ENCODE measurements around the gene ALPL.

Gene ALPL

GRCh38 chr1:21534674-21535378 is 25.6 kb downstream of the ALPL start:
- Histone ChIP-seq H3K9ac (ENCODE audit: low read depth, low read length) (no peak overlapping the region), H3K27me3 (ENCODE audit: control insufficient read depth, insufficient read depth, low read length) (no peaks in the 10 kb centered on the region), H3K4me1 (ENCODE audit: control insufficient read depth, insufficient read depth, low read length) (peaks cover 10% of the 10 kb centered on the region), H3K4me2 (ENCODE audit: low read length) (no peak overlapping the region), H3K4me3 (ENCODE audit: low read length) (no peak overlapping the region), H3K36me3 (ENCODE audit: insufficient read depth, low read length) (no peaks in the 10 kb centered on the region), H3K9me3 (replicated peaks; ENCODE audit: low read length) (no peaks in the 10 kb centered on the region)

- H3K9ac ChIP-seq (ENCODE audit: low read depth, low read length) = no peak overlapping the region
- H3K4me1 ChIP-seq (ENCODE audit: control insufficient read depth, insufficient read depth, low read length) = peaks cover 14% of the 10 kb centered on the region
- no peak overlapping the region for H3K4me2 ChIP-seq (ENCODE audit: low read length)
- no peaks in the 10 kb centered on the region for H3K36me3 ChIP-seq (ENCODE audit: insufficient read depth, low read length)
- no peaks in the 10 kb centered on the region for H3K9me3 ChIP-seq (replicated peaks; ENCODE audit: low read length)
- no peak overlapping the region for H3K4me3 ChIP-seq (ENCODE audit: low read length)
- no peaks in the 10 kb centered on the region for H3K27me3 ChIP-seq (ENCODE audit: control insufficient read depth, insufficient read depth, low read length)
These were observed 27.0 kb downstream of the ALPL start for GRCh38 chr1:21536218-21536617.

- H3K9ac ChIP-seq (ENCODE audit: low read depth, low read length) = no peak overlapping the region
- H3K4me3 ChIP-seq (ENCODE audit: low read length) = no peak overlapping the region
These were observed 28.3 kb downstream of the ALPL start for GRCh38 chr1:21537511-21537931.

GRCh38 chr1:21537932-21538630 is 28.9 kb downstream of the ALPL start:
- Histone ChIP-seq H3K4me3 (ENCODE audit: low read length) (no peak overlapping the region), H3K9me3 (replicated peaks; ENCODE audit: low read length) (no peaks in the 10 kb centered on the region), H3K27me3 (ENCODE audit: control insufficient read depth, insufficient read depth, low read length) (no peaks in the 10 kb centered on the region)

More at GRCh38 chr1:21537511-21537931, 28.3 kb downstream of the ALPL start:
- no peak overlapping the region for H3K4me2 ChIP-seq (ENCODE audit: low read length)
- no peaks in the 10 kb centered on the region for H3K36me3 ChIP-seq (ENCODE audit: insufficient read depth, low read length)
- no peaks in the 10 kb centered on the region for H3K9me3 ChIP-seq (replicated peaks; ENCODE audit: low read length)
- no peaks in the 10 kb centered on the region for H3K27me3 ChIP-seq (ENCODE audit: control insufficient read depth, insufficient read depth, low read length)
- H3K4me1 ChIP-seq (ENCODE audit: control insufficient read depth, insufficient read depth, low read length) = peaks cover 27% of the 10 kb centered on the region

DNA sequence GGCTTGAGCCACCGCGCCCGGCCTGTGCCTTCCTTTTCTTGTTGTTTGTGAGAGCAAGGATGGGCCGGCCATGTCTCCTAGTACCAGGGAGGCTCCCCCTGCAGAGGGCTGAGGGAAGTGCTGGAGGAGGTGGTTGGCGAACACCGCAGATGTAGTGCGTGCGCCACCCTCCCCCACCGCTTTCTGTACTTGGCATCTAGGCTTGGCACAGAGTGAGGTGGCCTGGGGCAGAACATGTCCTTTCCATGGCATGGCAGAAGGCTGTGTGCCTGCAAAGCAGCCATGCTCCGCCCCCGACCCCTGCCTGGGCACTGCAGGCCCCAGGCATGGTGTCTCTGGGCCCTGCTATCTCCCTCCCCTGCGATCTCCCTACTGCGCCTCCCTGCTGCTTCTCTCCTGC is 30.7 kb downstream of the ALPL start:
- no peaks in the 10 kb centered on the region for H3K36me3 ChIP-seq (ENCODE audit: insufficient read depth, low read length)
- peaks cover 29% of the 10 kb centered on the region for H3K4me1 ChIP-seq (ENCODE audit: control insufficient read depth, insufficient read depth, low read length)
- no peaks in the 10 kb centered on the region for H3K27me3 ChIP-seq (ENCODE audit: control insufficient read depth, insufficient read depth, low read length)
- H3K4me3 ChIP-seq (ENCODE audit: low read length) = no peak overlapping the region
- H3K4me2 ChIP-seq (ENCODE audit: low read length) = no peak overlapping the region
- no peak overlapping the region for H3K9ac ChIP-seq (ENCODE audit: low read depth, low read length)
- no peaks in the 10 kb centered on the region for H3K9me3 ChIP-seq (replicated peaks; ENCODE audit: low read length)

More at GRCh38 chr1:21537932-21538630, 28.9 kb downstream of the ALPL start:
- peaks cover 29% of the 10 kb centered on the region for H3K4me1 ChIP-seq (ENCODE audit: control insufficient read depth, insufficient read depth, low read length)
- no peak overlapping the region for H3K9ac ChIP-seq (ENCODE audit: low read depth, low read length)
- no peaks in the 10 kb centered on the region for H3K36me3 ChIP-seq (ENCODE audit: insufficient read depth, low read length)
- no peak overlapping the region for H3K4me2 ChIP-seq (ENCODE audit: low read length)

DNA sequence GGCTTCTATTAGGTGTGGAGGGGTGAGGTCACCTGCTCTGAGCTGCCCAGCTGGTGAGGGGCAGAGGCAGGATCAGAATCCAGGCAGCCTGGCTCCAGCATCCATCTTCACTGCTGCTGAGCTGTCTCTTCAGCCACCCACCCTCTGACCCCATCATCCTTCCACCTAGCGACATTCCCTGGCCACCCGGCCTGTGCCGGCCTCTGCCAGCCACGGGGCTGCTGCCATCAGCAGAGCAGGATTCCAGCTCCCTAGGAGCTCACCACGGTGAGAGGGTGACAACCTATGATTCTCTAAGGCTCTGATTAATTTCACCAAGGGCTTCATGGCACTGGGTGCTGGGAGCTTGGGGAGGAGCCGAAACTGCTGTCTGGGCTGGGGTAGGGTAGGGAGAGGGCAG is 32.1 kb downstream of the ALPL start:
- H3K4me3 ChIP-seq (ENCODE audit: low read length) = no peak overlapping the region
- no peaks in the 10 kb centered on the region for H3K9me3 ChIP-seq (replicated peaks; ENCODE audit: low read length)
- H3K27me3 ChIP-seq (ENCODE audit: control insufficient read depth, insufficient read depth, low read length) = no peaks in the 10 kb centered on the region
- H3K9ac ChIP-seq (ENCODE audit: low read depth, low read length) = peak overlapping the region; percentile 10
- H3K36me3 ChIP-seq (ENCODE audit: insufficient read depth, low read length) = no peaks in the 10 kb centered on the region
- H3K4me2 ChIP-seq (ENCODE audit: low read length) = no peak overlapping the region
- H3K4me1 ChIP-seq (ENCODE audit: control insufficient read depth, insufficient read depth, low read length) = peaks cover 29% of the 10 kb centered on the region

- H3K9me3 ChIP-seq (replicated peaks; ENCODE audit: low read length) = no peaks in the 10 kb centered on the region
- H3K4me2 ChIP-seq (ENCODE audit: low read length) = no peak overlapping the region
- H3K36me3 ChIP-seq (ENCODE audit: insufficient read depth, low read length) = no peaks in the 10 kb centered on the region
- no peak overlapping the region for H3K4me3 ChIP-seq (ENCODE audit: low read length)
- H3K27me3 ChIP-seq (ENCODE audit: control insufficient read depth, insufficient read depth, low read length) = no peaks in the 10 kb centered on the region
- peaks cover 29% of the 10 kb centered on the region for H3K4me1 ChIP-seq (ENCODE audit: control insufficient read depth, insufficient read depth, low read length)
- H3K9ac ChIP-seq (ENCODE audit: low read depth, low read length) = peak overlapping the region; percentile 52
These were observed 32.6 kb downstream of the ALPL start for GRCh38 chr1:21541835-21542234.

- Histone ChIP-seq H3K9ac (ENCODE audit: low read depth, low read length) (no peak overlapping the region), H3K27me3 (ENCODE audit: control insufficient read depth, insufficient read depth, low read length) (no peaks in the 10 kb centered on the region), H3K4me1 (ENCODE audit: control insufficient read depth, insufficient read depth, low read length) (peaks cover 19% of the 10 kb centered on the region)
These were observed 34.4 kb downstream of the ALPL start for GRCh38 chr1:21543598-21543997.

DNA sequence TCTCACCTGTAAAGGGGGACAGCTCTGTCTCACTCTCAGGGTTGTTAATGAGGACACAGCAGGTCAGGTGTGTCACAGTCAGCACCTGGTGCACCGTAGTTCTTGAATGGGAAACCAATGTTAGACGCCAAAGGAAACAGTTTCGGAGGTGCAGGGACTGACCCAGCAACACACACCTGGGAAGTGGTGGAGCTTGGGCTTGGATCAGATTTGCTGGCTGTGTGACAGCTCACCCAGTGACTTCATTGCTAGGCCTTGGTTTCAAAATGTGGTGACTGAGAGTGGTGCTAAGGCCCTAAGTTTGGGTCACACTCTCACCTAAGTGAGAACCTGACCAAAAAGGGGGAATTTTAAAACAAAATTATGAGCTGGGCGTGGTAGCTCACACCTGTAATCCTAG is 34.9 kb downstream of the ALPL start:
- Histone ChIP-seq H3K36me3 (ENCODE audit: insufficient read depth, low read length) (no peaks in the 10 kb centered on the region), H3K4me3 (ENCODE audit: low read length) (no peak overlapping the region), H3K4me1 (ENCODE audit: control insufficient read depth, insufficient read depth, low read length) (peaks cover 19% of the 10 kb centered on the region), H3K9me3 (replicated peaks; ENCODE audit: low read length) (no peaks in the 10 kb centered on the region), H3K27me3 (ENCODE audit: control insufficient read depth, insufficient read depth, low read length) (no peaks in the 10 kb centered on the region), H3K4me2 (ENCODE audit: low read length) (no peak overlapping the region), H3K9ac (ENCODE audit: low read depth, low read length) (no peak overlapping the region)

More at GRCh38 chr1:21543598-21543997, 34.4 kb downstream of the ALPL start:
- Histone ChIP-seq H3K4me3 (ENCODE audit: low read length) (no peak overlapping the region), H3K36me3 (ENCODE audit: insufficient read depth, low read length) (no peaks in the 10 kb centered on the region), H3K4me2 (ENCODE audit: low read length) (no peak overlapping the region), H3K9me3 (replicated peaks; ENCODE audit: low read length) (no peaks in the 10 kb centered on the region)

DNA sequence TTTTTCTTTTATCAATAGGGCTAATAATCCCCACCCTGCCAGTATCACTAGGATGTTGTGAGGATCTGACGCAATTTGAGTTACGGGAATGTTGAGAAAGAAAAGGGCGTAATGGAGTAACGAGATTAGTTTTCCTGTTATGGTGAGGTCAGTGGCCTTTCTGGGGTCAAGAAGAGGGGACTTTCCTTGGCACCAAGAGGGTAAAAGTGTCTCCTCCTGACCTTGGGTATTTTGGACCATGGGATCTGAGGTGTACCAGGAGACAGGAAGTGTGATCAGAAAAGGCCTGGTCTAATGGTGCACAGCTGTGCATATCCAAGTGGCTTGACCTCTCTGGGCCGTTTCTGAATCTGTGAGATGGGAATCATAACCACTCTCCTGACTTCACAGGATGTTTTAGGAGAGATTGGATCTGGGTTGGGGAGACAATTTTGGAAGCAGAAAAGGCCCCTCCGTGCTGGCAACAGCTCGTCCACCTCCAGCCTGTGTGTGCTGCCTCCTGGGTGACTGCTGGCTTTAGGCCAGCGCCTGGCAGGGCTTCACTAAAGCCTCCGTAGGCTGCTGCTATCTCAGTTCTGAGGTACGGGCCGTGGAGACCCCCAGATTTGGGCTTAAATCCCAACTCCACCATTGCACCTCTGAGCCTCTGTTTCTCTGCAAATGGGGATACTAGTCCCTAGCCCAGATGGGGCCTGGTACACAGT is 37.1 kb downstream of the ALPL start:
- H3K9ac ChIP-seq (ENCODE audit: low read depth, low read length) = no peak overlapping the region
- H3K9me3 ChIP-seq (replicated peaks; ENCODE audit: low read length) = no peaks in the 10 kb centered on the region
- no peak overlapping the region for H3K4me2 ChIP-seq (ENCODE audit: low read length)
- no peak overlapping the region for H3K4me3 ChIP-seq (ENCODE audit: low read length)
- H3K36me3 ChIP-seq (ENCODE audit: insufficient read depth, low read length) = no peaks in the 10 kb centered on the region
- H3K27me3 ChIP-seq (ENCODE audit: control insufficient read depth, insufficient read depth, low read length) = no peaks in the 10 kb centered on the region
- H3K4me1 ChIP-seq (ENCODE audit: control insufficient read depth, insufficient read depth, low read length) = peaks cover 27% of the 10 kb centered on the region

- Histone ChIP-seq H3K4me2 (ENCODE audit: low read length) (no peak overlapping the region), H3K36me3 (ENCODE audit: insufficient read depth, low read length) (no peaks in the 10 kb centered on the region), H3K9me3 (replicated peaks; ENCODE audit: low read length) (no peaks in the 10 kb centered on the region), H3K4me1 (ENCODE audit: control insufficient read depth, insufficient read depth, low read length) (peaks cover 16% of the 10 kb centered on the region), H3K9ac (ENCODE audit: low read depth, low read length) (no peak overlapping the region), H3K27me3 (ENCODE audit: control insufficient read depth, insufficient read depth, low read length) (no peaks in the 10 kb centered on the region), H3K4me3 (ENCODE audit: low read length) (no peak overlapping the region)
These were observed 38.7 kb downstream of the ALPL start for GRCh38 chr1:21547876-21548275.

Data from skeletal muscle satellite cell (primary cell).